Erythroblast (primary cell): ENCODE measurements around the gene TRAM2.
A peak's percentile ranks its signal among the peaks of the same experiment; 100 is the strongest.

Experiments used
- GATA1 ChIP-seq: IDR thresholded peaks from 2 replicates; pipeline ENCODE4 v1.6.1; 2011; ENCODE audit warnings: low read depth, mild to moderate bottlenecking, control low read depth, low read length, moderate library complexity
- POLR2A ChIP-seq: IDR thresholded peaks from 2 replicates; pipeline ENCODE4 v1.6.1; 2011; ENCODE audit warnings: mild to moderate bottlenecking, low read length

DNA sequence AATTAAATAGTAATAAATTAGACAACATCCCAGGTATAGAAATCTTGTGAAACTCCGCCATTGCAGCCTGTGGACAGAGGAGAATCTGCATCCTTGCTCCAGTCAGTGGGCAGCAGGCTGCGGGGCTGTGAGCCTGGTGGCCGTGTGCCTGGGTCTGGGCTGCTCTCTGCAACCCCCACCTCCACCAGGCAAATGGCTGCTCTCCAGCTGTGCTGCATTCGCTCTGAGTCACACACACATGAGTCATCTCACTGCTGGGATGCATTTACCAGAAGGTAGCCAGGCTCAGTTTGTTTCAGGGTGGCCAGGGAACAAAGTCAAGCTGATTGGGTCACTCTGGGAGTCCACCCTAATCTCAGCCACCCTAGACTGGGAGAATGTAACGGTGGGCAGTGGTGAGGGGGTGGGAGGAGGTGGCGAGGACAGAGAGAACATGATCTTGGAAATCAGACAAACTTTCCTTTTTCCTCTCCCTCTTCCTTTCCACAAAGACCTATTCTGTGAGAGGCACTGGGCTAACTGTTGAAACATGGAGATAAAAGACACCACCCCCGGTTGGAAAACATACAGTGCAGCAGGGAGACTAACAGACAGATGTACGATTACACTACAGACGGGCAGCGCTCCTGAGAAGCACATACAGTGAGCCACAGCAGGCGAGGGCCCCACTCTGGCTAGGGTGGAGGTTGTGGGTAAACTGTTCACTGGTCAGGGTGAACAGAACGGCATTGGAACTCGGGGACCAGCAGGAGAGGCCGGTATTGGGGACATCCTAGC, 59.2 kb downstream of the TRAM2 start:
- peak; percentile 58 for TF ChIP-seq POLR2A
- TF ChIP-seq GATA1, result no peak
